ENCODE measurements around the gene C9orf43.
A peak's percentile ranks its signal among the peaks of the same experiment; 100 is the strongest.

Gene C9orf43

DNA sequence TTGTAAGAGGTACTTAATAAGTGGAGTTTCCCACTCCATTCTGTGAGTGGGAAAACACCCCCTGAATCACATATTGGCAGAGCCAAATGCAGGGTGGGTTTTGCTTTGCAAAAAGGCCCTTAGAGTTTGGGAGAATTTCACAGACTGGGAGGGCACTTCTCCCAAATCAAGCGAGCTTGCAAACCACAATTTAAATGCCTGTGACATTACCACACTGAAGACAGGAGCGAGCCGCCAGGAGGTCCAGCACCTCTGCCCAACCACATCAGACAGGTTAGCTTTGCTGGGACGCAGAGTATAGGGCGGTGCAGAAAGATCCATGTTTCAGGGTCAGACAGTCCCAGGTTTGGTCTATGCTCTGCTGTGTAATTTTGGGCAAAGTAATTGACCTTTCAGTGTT, 11.8 kb upstream of the C9orf43 start:
- Histone ChIP-seq H3K9ac (ENCODE audit: low read depth, low read length, poor library complexity, severe bottlenecking) (peak overlapping the region; percentile 88), H3K36me3 (ENCODE audit: insufficient read depth, low read length) (no peaks in the 10 kb centered on the region), H3K79me2 (ENCODE audit: insufficient read depth, low read length) (peaks cover 20% of the 10 kb centered on the region), H3F3A (ENCODE audit: low read depth) (no peaks in the 10 kb centered on the region), H3K9me2 (replicated peaks; ENCODE audit: low read depth, low read length) (no peaks in the 10 kb centered on the region), H3K27me3 (ENCODE audit: insufficient read depth, low read length, poor library complexity, severe bottlenecking) (no peaks in the 10 kb centered on the region), H3K4me2 (ENCODE audit: low read depth, low read length, poor library complexity, severe bottlenecking) (peak overlapping the region; percentile 78), H3K4me1 (ENCODE audit: insufficient read depth, low read length, poor library complexity, severe bottlenecking) (peaks cover 27% of the 10 kb centered on the region), H4K20me1 (ENCODE audit: insufficient read depth, low read length, poor library complexity, severe bottlenecking) (no peaks in the 10 kb centered on the region), H2AFZ (ENCODE audit: low read length) (no peak overlapping the region), H3K4me3 (ENCODE audit: low read length, poor library complexity, severe bottlenecking) (no peak overlapping the region), H3K9me3 (ENCODE audit: insufficient read depth, low read depth, low read length) (no peaks in the 10 kb centered on the region)
- TF ChIP-seq, protein P1, sequence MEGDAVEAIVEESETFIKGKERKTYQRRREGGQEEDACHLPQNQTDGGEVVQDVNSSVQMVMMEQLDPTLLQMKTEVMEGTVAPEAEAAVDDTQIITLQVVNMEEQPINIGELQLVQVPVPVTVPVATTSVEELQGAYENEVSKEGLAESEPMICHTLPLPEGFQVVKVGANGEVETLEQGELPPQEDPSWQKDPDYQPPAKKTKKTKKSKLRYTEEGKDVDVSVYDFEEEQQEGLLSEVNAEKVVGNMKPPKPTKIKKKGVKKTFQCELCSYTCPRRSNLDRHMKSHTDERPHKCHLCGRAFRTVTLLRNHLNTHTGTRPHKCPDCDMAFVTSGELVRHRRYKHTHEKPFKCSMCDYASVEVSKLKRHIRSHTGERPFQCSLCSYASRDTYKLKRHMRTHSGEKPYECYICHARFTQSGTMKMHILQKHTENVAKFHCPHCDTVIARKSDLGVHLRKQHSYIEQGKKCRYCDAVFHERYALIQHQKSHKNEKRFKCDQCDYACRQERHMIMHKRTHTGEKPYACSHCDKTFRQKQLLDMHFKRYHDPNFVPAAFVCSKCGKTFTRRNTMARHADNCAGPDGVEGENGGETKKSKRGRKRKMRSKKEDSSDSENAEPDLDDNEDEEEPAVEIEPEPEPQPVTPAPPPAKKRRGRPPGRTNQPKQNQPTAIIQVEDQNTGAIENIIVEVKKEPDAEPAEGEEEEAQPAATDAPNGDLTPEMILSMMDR (conservative IDR thresholded peaks at IDR 0.05; ENCODE audit: low read length) = no peak
- no peak for TF ChIP-seq EZH2phosphoT487 (IDR thresholded peaks at IDR 0.05; ENCODE audit: borderline replicate concordance)

DNA sequence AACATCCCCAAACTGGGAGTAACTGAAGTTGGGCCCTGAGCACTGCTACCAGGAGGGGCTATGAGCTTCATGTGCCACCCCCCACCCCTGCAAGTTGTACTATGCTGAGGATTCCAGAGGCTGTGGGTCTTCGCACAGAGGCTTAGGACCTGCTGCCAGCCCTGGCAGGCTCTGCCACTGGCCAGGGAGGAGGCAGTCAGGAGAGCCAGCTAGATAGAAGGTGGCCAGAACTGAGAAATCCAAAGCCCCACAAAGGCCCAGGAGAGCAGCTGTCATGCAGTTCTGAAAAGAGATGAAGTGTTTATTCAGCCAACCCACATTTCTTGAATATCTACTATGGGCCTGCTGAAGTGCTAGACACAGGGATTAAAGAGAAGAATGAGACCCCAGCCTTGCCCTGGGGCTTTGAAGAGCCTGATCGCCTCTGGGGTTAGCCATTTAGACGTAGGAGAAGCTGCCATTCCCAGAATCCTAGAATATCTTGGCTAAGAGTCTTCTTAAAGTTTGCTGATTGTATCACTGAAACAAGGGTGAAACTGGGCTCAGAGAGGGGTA, 10.8 kb upstream of the C9orf43 start:
- Histone ChIP-seq H3K4me2 (ENCODE audit: low read depth, low read length, poor library complexity, severe bottlenecking) (peak overlapping the region; percentile 78), H3F3A (ENCODE audit: low read depth) (no peaks in the 10 kb centered on the region), H3K79me2 (ENCODE audit: insufficient read depth, low read length) (peaks cover 20% of the 10 kb centered on the region), H2AFZ (ENCODE audit: low read length) (no peak overlapping the region), H3K36me3 (ENCODE audit: insufficient read depth, low read length) (no peaks in the 10 kb centered on the region), H3K9me2 (replicated peaks; ENCODE audit: low read depth, low read length) (no peaks in the 10 kb centered on the region), H3K27me3 (ENCODE audit: insufficient read depth, low read length, poor library complexity, severe bottlenecking) (no peaks in the 10 kb centered on the region), H4K20me1 (ENCODE audit: insufficient read depth, low read length, poor library complexity, severe bottlenecking) (no peaks in the 10 kb centered on the region), H3K4me1 (ENCODE audit: insufficient read depth, low read length, poor library complexity, severe bottlenecking) (peaks cover 27% of the 10 kb centered on the region), H3K4me3 (ENCODE audit: low read length, poor library complexity, severe bottlenecking) (peak overlapping the region; percentile 100), H3K9ac (ENCODE audit: low read depth, low read length, poor library complexity, severe bottlenecking) (peak overlapping the region; percentile 88), H3K9me3 (ENCODE audit: insufficient read depth, low read depth, low read length) (no peaks in the 10 kb centered on the region)
- TF ChIP-seq, protein P1 (conservative IDR thresholded peaks at IDR 0.05; ENCODE audit: low read length) = no peak
- TF ChIP-seq EZH2phosphoT487 (IDR thresholded peaks at IDR 0.05; ENCODE audit: borderline replicate concordance) = no peak

DNA sequence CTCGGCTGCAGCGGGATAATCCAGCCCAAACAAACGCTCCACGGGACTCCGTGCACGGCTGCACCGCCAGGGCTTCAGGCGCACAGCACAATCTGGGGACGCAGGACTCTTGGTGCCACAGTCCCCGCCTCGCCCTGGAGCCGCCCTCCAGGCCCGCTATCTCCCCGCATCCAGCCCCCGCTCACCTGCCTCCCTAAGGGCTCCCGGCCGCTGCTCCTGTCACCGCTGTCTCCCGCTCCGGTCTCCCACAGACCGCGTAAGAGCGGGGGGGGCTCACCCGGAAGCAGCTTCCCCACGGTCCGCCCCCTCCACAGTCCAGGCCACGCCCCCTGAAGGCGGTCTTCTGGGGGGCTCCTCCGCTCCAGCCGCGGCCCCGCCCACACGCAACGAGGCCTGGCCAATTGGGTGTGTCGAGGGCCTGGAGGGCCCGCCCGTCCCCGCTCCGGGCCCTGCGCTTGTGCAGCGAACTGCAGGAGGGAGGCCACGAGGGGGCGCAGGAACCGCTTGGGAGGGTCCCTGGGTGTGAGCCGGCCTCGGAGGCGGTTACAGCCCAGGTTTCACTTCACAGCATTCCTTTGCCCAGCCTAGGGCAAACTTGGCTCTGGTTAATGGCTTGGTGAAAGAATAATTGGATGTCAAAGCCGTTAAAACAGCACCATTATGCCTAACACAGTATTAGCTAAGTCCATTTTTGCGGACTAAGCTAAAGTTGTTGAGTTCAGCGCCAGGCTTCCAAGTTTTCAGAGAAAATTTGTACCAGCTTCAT, 9.3 kb upstream of the C9orf43 start, which contains the start of gene ALAD:
TSS of gene ALAD (minus strand) at position 258 of the 766 bp plus-strand sequence. CDS start 7,725 bp downstream, outside the sequence.
- no peaks in the 10 kb centered on the region for H3F3A ChIP-seq (ENCODE audit: low read depth)
- TF ChIP-seq, protein P1 (conservative IDR thresholded peaks at IDR 0.05; ENCODE audit: low read length) = peak; percentile 79
- TF ChIP-seq EZH2phosphoT487 (IDR thresholded peaks at IDR 0.05; ENCODE audit: borderline replicate concordance) = no peak
- no peaks in the 10 kb centered on the region for H3K9me3 ChIP-seq (ENCODE audit: insufficient read depth, low read depth, low read length)
- peak within 1 kb of the TSS; percentile 95 for H2AFZ ChIP-seq (ENCODE audit: low read length)
- H3K36me3 ChIP-seq (ENCODE audit: insufficient read depth, low read length) = no peaks in the 10 kb centered on the region
- peak within 1 kb of the TSS; percentile 78 for H3K4me2 ChIP-seq (ENCODE audit: low read depth, low read length, poor library complexity, severe bottlenecking)
- no peaks in the 10 kb centered on the region for H4K20me1 ChIP-seq (ENCODE audit: insufficient read depth, low read length, poor library complexity, severe bottlenecking)
- H3K4me3 ChIP-seq (ENCODE audit: low read length, poor library complexity, severe bottlenecking) = peak within 1 kb of the TSS; percentile 100
- H3K4me1 ChIP-seq (ENCODE audit: insufficient read depth, low read length, poor library complexity, severe bottlenecking) = peaks cover 27% of the 10 kb centered on the region
- no peaks in the 10 kb centered on the region for H3K27me3 ChIP-seq (ENCODE audit: insufficient read depth, low read length, poor library complexity, severe bottlenecking)
- peak within 1 kb of the TSS; percentile 88 for H3K9ac ChIP-seq (ENCODE audit: low read depth, low read length, poor library complexity, severe bottlenecking)
- H3K79me2 ChIP-seq (ENCODE audit: insufficient read depth, low read length) = peaks cover 20% of the 10 kb centered on the region
- no peaks in the 10 kb centered on the region for H3K9me2 ChIP-seq (replicated peaks; ENCODE audit: low read depth, low read length)
